ENCODE data around the gene LYZ.
"Not testable (repeated sequence)": the region's sequence is repeated elsewhere in the genome, so short reads cannot be mapped to it uniquely, and the experiment has no call there.

Gene LYZ

GRCh38 chr12:69348162-69348938, at the start of gene LYZ:
Gene LYZ, plus strand, starts transcription at chr12:69348381. Its CDS starts 28 bp downstream, at chr12:69348409.
- no peak for DNase-seq

GRCh38 chr12:69298947-69299346, 49.2 kb upstream of the LYZ start:
- DNase-seq: no peak

- DNase-seq: no peak
Measured at GRCh38 chr12:69304284-69304683, 43.9 kb upstream of the LYZ start.

GRCh38 chr12:69309461-69309860, 38.7 kb upstream of the LYZ start:
- DNase-seq: no peak

- no peak for DNase-seq
Measured at GRCh38 chr12:69313209-69313608, 35.0 kb upstream of the LYZ start.

GRCh38 chr12:69316784-69317183, 31.4 kb upstream of the LYZ start:
- DNase-seq: not testable (repeated sequence)

- DNase-seq: not testable (repeated sequence)
Measured at GRCh38 chr12:69317233-69317632, 30.9 kb upstream of the LYZ start.

- DNase-seq: no peak
Measured at GRCh38 chr12:69318225-69318624, 30.0 kb upstream of the LYZ start.

- DNase-seq: no peak
Measured at GRCh38 chr12:69321351-69321750, 26.8 kb upstream of the LYZ start.

GRCh38 chr12:69324797-69325466, 23.2 kb upstream of the LYZ start:
- DNase-seq: no peak

GRCh38 chr12:69328426-69328825, 19.8 kb upstream of the LYZ start:
- DNase-seq: no peak

- peak in 1 of 2 donors; percentile 23 for DNase-seq
Measured at GRCh38 chr12:69329669-69330428, 18.3 kb upstream of the LYZ start.

- peak; percentile 57 to 64 for DNase-seq
Measured at GRCh38 chr12:69330475-69331473, 17.4 kb upstream of the LYZ start.

- DNase-seq: no peak
Measured at GRCh38 chr12:69331519-69331908, 16.7 kb upstream of the LYZ start.

GRCh38 chr12:69331909-69332684, 16.1 kb upstream of the LYZ start:
- peak in 1 of 2 donors; percentile 18 for DNase-seq

GRCh38 chr12:69332815-69333358, 15.3 kb upstream of the LYZ start:
- DNase-seq: no peak

- no peak for DNase-seq
Measured at GRCh38 chr12:69334158-69334557, 14.0 kb upstream of the LYZ start.

GRCh38 chr12:69337311-69338090, 10.7 kb upstream of the LYZ start:
- no peak for DNase-seq

GRCh38 chr12:69338120-69338859, 9.9 kb upstream of the LYZ start:
- DNase-seq: no peak

GRCh38 chr12:69338936-69339335, 9.2 kb upstream of the LYZ start:
- DNase-seq: no peak
